Measurements from ENCODE around the gene FBH1.

FBH1 gene

GRCh38 chr10:5963071-5963470, 73.0 kb downstream of the FBH1 start:
- Histone ChIP-seq H4K20me1 (ENCODE audit: insufficient read depth, low read length) (no peaks in the 10 kb centered on the region), H3K4me3 (ENCODE audit: low read depth in 1 of 2, low read length in 2 of 2) (no peak overlapping the region), H3K36me3 (ENCODE audit: insufficient read depth, low read length) (no peaks in the 10 kb centered on the region), H3K79me2 (ENCODE audit: insufficient read depth, low read length) (no peaks in the 10 kb centered on the region), H3K27me3 (ENCODE audit: insufficient read depth, low read length, poor library complexity) (no peaks in the 10 kb centered on the region), H3K4me1 (ENCODE audit: insufficient read depth, low read length) (no peaks in the 10 kb centered on the region), H3K9ac (ENCODE audit: low read depth, low read length) (no peak overlapping the region), H3K4me2 (ENCODE audit: insufficient read depth, low read length) (no peak overlapping the region), H3K27ac (ENCODE audit: low read length) (no peak overlapping the region), H2AFZ (ENCODE audit: low read depth, low read length) (no peak overlapping the region), H3K9me3 (ENCODE audit: insufficient read depth, low read length, severe bottlenecking) (no peaks in the 10 kb centered on the region)
- no peak for DNase-seq
- ATAC-seq (ENCODE audit: insufficient read depth, low read depth): no peak
- TF ChIP-seq EZH2 (IDR thresholded peaks at IDR 0.05; ENCODE audit: borderline replicate concordance, low read depth, low read length, severe bottlenecking): no peak
- TF ChIP-seq CTCF (IDR thresholded peaks at IDR 0.05; ENCODE audit: borderline replicate concordance, extremely low read depth, low read length, poor library complexity, severe bottlenecking): no peak

- Histone ChIP-seq H3K9ac (ENCODE audit: low read depth, low read length) (no peak overlapping the region), H3K27me3 (ENCODE audit: insufficient read depth, low read length, poor library complexity) (no peaks in the 10 kb centered on the region), H3K4me1 (ENCODE audit: insufficient read depth, low read length) (no peaks in the 10 kb centered on the region), H3K4me2 (ENCODE audit: insufficient read depth, low read length) (no peak overlapping the region), H2AFZ (ENCODE audit: low read depth, low read length) (no peak overlapping the region), H3K36me3 (ENCODE audit: insufficient read depth, low read length) (no peaks in the 10 kb centered on the region), H3K4me3 (ENCODE audit: low read depth in 1 of 2, low read length in 2 of 2) (no peak overlapping the region), H3K27ac (ENCODE audit: low read length) (no peak overlapping the region), H3K79me2 (ENCODE audit: insufficient read depth, low read length) (no peaks in the 10 kb centered on the region), H4K20me1 (ENCODE audit: insufficient read depth, low read length) (no peaks in the 10 kb centered on the region), H3K9me3 (ENCODE audit: insufficient read depth, low read length, severe bottlenecking) (no peaks in the 10 kb centered on the region)
- DNase-seq: no peak
- no peak for ATAC-seq (ENCODE audit: insufficient read depth, low read depth)
- TF ChIP-seq CTCF (IDR thresholded peaks at IDR 0.05; ENCODE audit: borderline replicate concordance, extremely low read depth, low read length, poor library complexity, severe bottlenecking) (no peak), EZH2 (IDR thresholded peaks at IDR 0.05; ENCODE audit: borderline replicate concordance, low read depth, low read length, severe bottlenecking) (no peak)
Observed at GRCh38 chr10:5963591-5963990, 73.5 kb downstream of the FBH1 start.

- no peak overlapping the region for H2AFZ ChIP-seq (ENCODE audit: low read depth, low read length)
- no peak overlapping the region for H3K4me2 ChIP-seq (ENCODE audit: insufficient read depth, low read length)
- no peak for ATAC-seq (ENCODE audit: insufficient read depth, low read depth)
- H3K4me1 ChIP-seq (ENCODE audit: insufficient read depth, low read length): no peaks in the 10 kb centered on the region
- no peak overlapping the region for H3K27ac ChIP-seq (ENCODE audit: low read length)
- H4K20me1 ChIP-seq (ENCODE audit: insufficient read depth, low read length): no peaks in the 10 kb centered on the region
- H3K9me3 ChIP-seq (ENCODE audit: insufficient read depth, low read length, severe bottlenecking): no peaks in the 10 kb centered on the region
- TF ChIP-seq CTCF (IDR thresholded peaks at IDR 0.05; ENCODE audit: borderline replicate concordance, extremely low read depth, low read length, poor library complexity, severe bottlenecking) (no peak), EZH2 (IDR thresholded peaks at IDR 0.05; ENCODE audit: borderline replicate concordance, low read depth, low read length, severe bottlenecking) (no peak)
- no peaks in the 10 kb centered on the region for H3K36me3 ChIP-seq (ENCODE audit: insufficient read depth, low read length)
- no peak overlapping the region for H3K9ac ChIP-seq (ENCODE audit: low read depth, low read length)
- no peak overlapping the region for H3K4me3 ChIP-seq (ENCODE audit: low read depth in 1 of 2, low read length in 2 of 2)
- no peak for DNase-seq
- H3K79me2 ChIP-seq (ENCODE audit: insufficient read depth, low read length): no peaks in the 10 kb centered on the region
- no peaks in the 10 kb centered on the region for H3K27me3 ChIP-seq (ENCODE audit: insufficient read depth, low read length, poor library complexity)
Observed at GRCh38 chr10:5964736-5965135, 74.7 kb downstream of the FBH1 start.

- Histone ChIP-seq H3K9me3 (ENCODE audit: insufficient read depth, low read length, severe bottlenecking) (no peaks in the 10 kb centered on the region), H3K27ac (ENCODE audit: low read length) (no peak overlapping the region), H2AFZ (ENCODE audit: low read depth, low read length) (no peak overlapping the region), H3K4me2 (ENCODE audit: insufficient read depth, low read length) (no peak overlapping the region), H4K20me1 (ENCODE audit: insufficient read depth, low read length) (no peaks in the 10 kb centered on the region), H3K9ac (ENCODE audit: low read depth, low read length) (no peak overlapping the region), H3K4me3 (ENCODE audit: low read depth in 1 of 2, low read length in 2 of 2) (no peak overlapping the region), H3K36me3 (ENCODE audit: insufficient read depth, low read length) (no peaks in the 10 kb centered on the region), H3K27me3 (ENCODE audit: insufficient read depth, low read length, poor library complexity) (no peaks in the 10 kb centered on the region), H3K4me1 (ENCODE audit: insufficient read depth, low read length) (no peaks in the 10 kb centered on the region), H3K79me2 (ENCODE audit: insufficient read depth, low read length) (no peaks in the 10 kb centered on the region)
- no peak for DNase-seq
- ATAC-seq (ENCODE audit: insufficient read depth, low read depth): no peak
- TF ChIP-seq CTCF (IDR thresholded peaks at IDR 0.05; ENCODE audit: borderline replicate concordance, extremely low read depth, low read length, poor library complexity, severe bottlenecking) (no peak), EZH2 (IDR thresholded peaks at IDR 0.05; ENCODE audit: borderline replicate concordance, low read depth, low read length, severe bottlenecking) (no peak)
Observed at GRCh38 chr10:5965266-5965665, 75.2 kb downstream of the FBH1 start.

Data from DND-41 (cell line).